DLD1 (cell line): ENCODE data around the gene KDM2A.

Source experiments
- in situ Hi-C: cut with HindIII; loops from 2 replicates; pipeline ENCODE4 v1.10.0; 2017; ENCODE audit warnings: low sequenced_read_pairs

KDM2A gene

GRCh38 chr11:67118801-67119584 lies at the start of gene KDM2A:
Gene KDM2A, plus strand, starts transcription at chr11:67119263. Its CDS starts 2,054 bp downstream, at chr11:67121317.
- in situ Hi-C loops, result no loop called here

GRCh38 chr11:67071420-67072284 lies 47.4 kb upstream of the KDM2A start:
- in situ Hi-C loops, result no loop called here

GRCh38 chr11:67072295-67072694 lies 46.8 kb upstream of the KDM2A start:
- in situ Hi-C loops, result no loop called here

- in situ Hi-C loops, result no loop called here
These were observed 45.2 kb upstream of the KDM2A start for GRCh38 chr11:67073908-67074307.

GRCh38 chr11:67076202-67076601 lies 42.9 kb upstream of the KDM2A start:
- in situ Hi-C loops, result no loop called here

- in situ Hi-C loops, result no loop called here
These were observed 39.9 kb upstream of the KDM2A start for GRCh38 chr11:67079065-67079705.

- in situ Hi-C loops, result no loop called here
These were observed 36.8 kb upstream of the KDM2A start for GRCh38 chr11:67082071-67082791.

GRCh38 chr11:67083786-67084366 lies 35.2 kb upstream of the KDM2A start:
- in situ Hi-C loops, result no loop called here

- in situ Hi-C loops, result no loop called here
These were observed 33.4 kb upstream of the KDM2A start for GRCh38 chr11:67085617-67086016.

GRCh38 chr11:67090717-67091116 lies 28.3 kb upstream of the KDM2A start:
- in situ Hi-C loops, result no loop called here

GRCh38 chr11:67095214-67095507 lies 23.9 kb upstream of the KDM2A start:
- in situ Hi-C loops, result loop anchor here (5.0 kb wide), 1 partner anchor 53 kb away; no protein-coding TSS in a partner anchor

- in situ Hi-C loops, result loop anchor here (5.0 kb wide), 1 partner anchor 57 kb away; no protein-coding TSS in a partner anchor
These were observed 20.1 kb upstream of the KDM2A start for GRCh38 chr11:67098799-67099429.

GRCh38 chr11:67099831-67100324 lies 19.2 kb upstream of the KDM2A start:
- in situ Hi-C loops, result loop anchor here (5.0 kb wide), 1 partner anchor 58 kb away; no protein-coding TSS in a partner anchor

GRCh38 chr11:67102664-67103063 lies 16.4 kb upstream of the KDM2A start:
- in situ Hi-C loops, result no loop called here

GRCh38 chr11:67105964-67106363 lies 13.1 kb upstream of the KDM2A start:
- in situ Hi-C loops, result no loop called here

- in situ Hi-C loops, result no loop called here
These were observed 7.8 kb upstream of the KDM2A start for GRCh38 chr11:67111261-67111660.

GRCh38 chr11:67113231-67113721 lies 5.8 kb upstream of the KDM2A start:
- in situ Hi-C loops, result no loop called here

- in situ Hi-C loops, result no loop called here
These were observed 4.7 kb upstream of the KDM2A start for GRCh38 chr11:67114275-67114896.

- in situ Hi-C loops, result no loop called here
These were observed 2.3 kb upstream of the KDM2A start for GRCh38 chr11:67116758-67117105.
